ENCODE measurements around the gene PPT1. TPM values are rescaled to one million over a fixed set of nuclear protein-coding genes. Genes with fewer than 3 reads are reported as not detected.
A peak's percentile ranks its signal among the peaks of the same experiment; 100 is the strongest.

PPT1 gene
- total RNA-seq, 1 experiment from 2014 or later = 46.8 TPM

DNA sequence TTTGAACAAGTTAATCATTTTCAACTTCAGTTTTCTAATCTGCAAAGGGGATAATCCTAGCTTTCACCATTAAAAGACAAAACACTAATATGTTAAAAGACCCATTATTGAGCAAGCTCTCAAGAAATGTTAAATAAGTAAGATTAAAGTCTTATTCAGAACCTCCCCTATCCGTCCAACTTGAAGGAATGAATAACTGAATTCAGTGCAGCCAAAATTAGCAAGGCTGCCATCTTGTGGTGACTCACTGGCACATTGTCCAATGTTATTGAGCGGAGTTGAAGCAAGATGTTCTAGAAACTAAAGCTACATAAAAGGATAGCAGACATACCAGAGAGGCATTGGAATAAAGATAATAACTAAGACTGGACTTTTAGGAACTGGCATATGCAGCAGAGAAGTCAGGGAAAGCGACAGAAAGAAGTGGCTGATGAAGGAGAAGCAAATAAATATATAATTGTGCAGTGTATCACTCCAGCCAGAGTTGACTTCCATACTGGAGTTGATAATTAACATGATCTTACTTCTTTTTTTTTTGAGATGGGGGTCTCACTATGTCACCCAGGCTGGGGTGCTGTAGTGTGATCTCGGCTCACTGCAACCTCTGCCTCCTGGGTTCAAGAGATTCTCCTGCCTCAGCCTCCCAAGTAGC lies 64.7 kb downstream of the PPT1 start:
- ChIA-PET POLR2A (interaction anchor here (0.5 kb wide), 1 partner anchor 28 kb away, joined by 3 read pairs; no protein-coding TSS in a partner anchor), CTCF (interaction anchor here (0.6 to 2.8 kb wide), 8 partner anchors 14 to 426 kb away, joined by 3 to 59 read pairs (median 4); no protein-coding TSS in a partner anchor), RAD21 (ENCODE audit: low non-redundant PET in 1 of 2, low total read pairs in 2 of 2, uncharacterized antibody in 2 of 2, unreplicated experiment in 2 of 2) (interaction anchor here (0.5 to 3.1 kb wide), 4 partner anchors 77 to 216 kb away, joined by 3 to 16 read pairs (median 7); no protein-coding TSS in a partner anchor)
- Histone ChIP-seq H2AFZ (ENCODE audit: low read depth, low read length, poor library complexity, severe bottlenecking) (peak overlapping the region; percentile 96), H3K4me1 (ENCODE audit: control insufficient read depth in 1 of 2, insufficient read depth in 2 of 2, low read length in 2 of 2) (peaks cover 0 to 5% of the 10 kb centered on the region in 2 experiments; a peak in 1 of 4 replicates), H3K4me3 (replicated peaks in 1 of 2; ENCODE audit: low read depth in 1 of 2, low read length in 2 of 2) (no peak overlapping the region), H3K36me3 (ENCODE audit: control insufficient read depth in 1 of 2, insufficient read depth in 2 of 2, low read length in 2 of 2) (no peaks in the 10 kb centered on the region), H3K9ac (ENCODE audit: low read length) (no peak overlapping the region), H3K27ac (ENCODE audit: low read depth, low read length) (no peak overlapping the region), H4K20me1 (ENCODE audit: insufficient read depth) (no peaks in the 10 kb centered on the region), H3K27me3 (ENCODE audit: insufficient read depth, low read length) (no peaks in the 10 kb centered on the region), H3K79me2 (ENCODE audit: insufficient read depth, low read length) (no peaks in the 10 kb centered on the region), H3K9me2 (ENCODE audit: insufficient read depth) (no peaks in the 10 kb centered on the region), H3K9me3 (ENCODE audit: control insufficient read depth in 1 of 2, insufficient read depth in 1 of 2, low read depth in 1 of 2, low read length in 2 of 2) (no peaks in the 10 kb centered on the region), H3K4me2 (ENCODE audit: low read length) (peak overlapping the region; percentile 23; the same call in 1 of the 2 replicates)
- TF ChIP-seq YY1 (IDR thresholded peaks at IDR 0.05; ENCODE audit: extremely low read depth, insufficient replicate concordance, low read depth, low read length) (peak; percentile 62), RAD21 (IDR thresholded peaks at IDR 0.05; ENCODE audit: low read depth) (peak; percentile 75), SRF (IDR thresholded peaks at IDR 0.05; ENCODE audit: low read depth) (no peak)
- TF ChIP-seq, protein P1, sequence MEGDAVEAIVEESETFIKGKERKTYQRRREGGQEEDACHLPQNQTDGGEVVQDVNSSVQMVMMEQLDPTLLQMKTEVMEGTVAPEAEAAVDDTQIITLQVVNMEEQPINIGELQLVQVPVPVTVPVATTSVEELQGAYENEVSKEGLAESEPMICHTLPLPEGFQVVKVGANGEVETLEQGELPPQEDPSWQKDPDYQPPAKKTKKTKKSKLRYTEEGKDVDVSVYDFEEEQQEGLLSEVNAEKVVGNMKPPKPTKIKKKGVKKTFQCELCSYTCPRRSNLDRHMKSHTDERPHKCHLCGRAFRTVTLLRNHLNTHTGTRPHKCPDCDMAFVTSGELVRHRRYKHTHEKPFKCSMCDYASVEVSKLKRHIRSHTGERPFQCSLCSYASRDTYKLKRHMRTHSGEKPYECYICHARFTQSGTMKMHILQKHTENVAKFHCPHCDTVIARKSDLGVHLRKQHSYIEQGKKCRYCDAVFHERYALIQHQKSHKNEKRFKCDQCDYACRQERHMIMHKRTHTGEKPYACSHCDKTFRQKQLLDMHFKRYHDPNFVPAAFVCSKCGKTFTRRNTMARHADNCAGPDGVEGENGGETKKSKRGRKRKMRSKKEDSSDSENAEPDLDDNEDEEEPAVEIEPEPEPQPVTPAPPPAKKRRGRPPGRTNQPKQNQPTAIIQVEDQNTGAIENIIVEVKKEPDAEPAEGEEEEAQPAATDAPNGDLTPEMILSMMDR (IDR thresholded peaks at IDR 0.05 in 2 of 3, conservative IDR thresholded peaks at IDR 0.05 in 1 of 3; ENCODE audit: borderline replicate concordance in 1 of 3, insufficient read depth in 1 of 3, low read depth in 2 of 3, low read length in 2 of 3) = peak; percentile 27 to 73 (median 69); a peak in 5 of 6 replicates
- peak; percentile 35 for DNase-seq (ENCODE audit: low read depth, low spot score)
- intact Hi-C loops (cut with micrococcal nuclease) = loop anchor here (1.0 to 2.0 kb wide), 3 partner anchors 60 to 216 kb away; no protein-coding TSS in a partner anchor
- peak; percentile 89 for ATAC-seq
- no TSS peak for BruUV-seq (replicated peaks)

All from HCT116 (cell line).